WTC11 (cell line): Measurements from ENCODE around the gene FPR1. TPM values are rescaled to one million over a fixed set of nuclear protein-coding genes. Genes with fewer than 3 reads are reported as not detected.

Experiments used
- ATAC-seq: fragments of 200-7000 bp; cut with Tn5 transposase; 2 replicates; pipeline ENCODE4 v1.10.0; 2021; ENCODE audit warnings: mild to moderate bottlenecking, moderate library complexity
- CTCF ChIA-PET: fragments of 300-600 bp; sonication (Branson Sonifier 250); formaldehyde crosslinking; loops from one replicate; lab custom pipeline; 2021; ENCODE audit warnings: antibody characterized with exemption; lab: Charles Lee
- POLR2A ChIA-PET: fragments of 350-600 bp; sonication (Branson Sonifier 250); formaldehyde crosslinking; loops from one replicate; lab custom pipeline; 2021; ENCODE audit warnings: antibody characterized with exemption; lab: Charles Lee
- DNase-seq: peaks from one replicate; pipeline ENCODE4 v3.0.0; 2021; ENCODE audit warnings: low spot score
- H3K27ac Mint-ChIP-seq: 2 replicates; pipeline ENCODE4 v1.8.0; 2021; ENCODE audit warnings: mixed read lengths
- H3K27me3 Mint-ChIP-seq: 2 replicates; pipeline ENCODE4 v1.8.0; 2021; ENCODE audit warnings: low read depth, mild to moderate bottlenecking, moderate library complexity, mixed read lengths
- H3K36me3 Mint-ChIP-seq: 2 replicates; pipeline ENCODE4 v1.8.0; 2021; ENCODE audit warnings: mixed read lengths
- H3K4me1 Mint-ChIP-seq: 2 replicates; pipeline ENCODE4 v1.8.0; 2022; ENCODE audit warnings: mixed read lengths
- H3K4me3 Mint-ChIP-seq: 2 replicates; pipeline ENCODE4 v1.8.0; 2021; ENCODE audit warnings: mild to moderate bottlenecking, moderate library complexity, mixed read lengths
- H3K9me3 Mint-ChIP-seq: 2 replicates; pipeline ENCODE4 v1.8.0; 2021; ENCODE audit warnings: mixed read lengths
- ATF1 ChIP-seq: sonication (generic); formaldehyde crosslinking; IDR thresholded peaks from 2 replicates; pipeline ENCODE4 v1.8.1; 2023; ENCODE audit warnings: mild to moderate bottlenecking, moderate library complexity, missing genetic modification reagents
- CREM ChIP-seq: sonication (generic); formaldehyde crosslinking; IDR thresholded peaks from 2 replicates; pipeline ENCODE4 v1.8.1; 2022; ENCODE audit warnings: mild to moderate bottlenecking, missing genetic modification reagents, moderate library complexity
- E2F5 ChIP-seq: sonication (generic); formaldehyde crosslinking; IDR thresholded peaks from 2 replicates; pipeline ENCODE4 v1.8.1; 2022; ENCODE audit warnings: mild to moderate bottlenecking, moderate library complexity, missing genetic modification reagents
- ELF4 ChIP-seq: sonication (generic); formaldehyde crosslinking; IDR thresholded peaks from 2 replicates; pipeline ENCODE4 v1.8.1; 2022; ENCODE audit warnings: low read depth, mild to moderate bottlenecking, moderate library complexity, missing genetic modification reagents
- FOXK1 ChIP-seq: sonication (generic); formaldehyde crosslinking; IDR thresholded peaks from 2 replicates; pipeline ENCODE4 v1.8.0; 2022; ENCODE audit warnings: mild to moderate bottlenecking, moderate library complexity, missing genetic modification reagents
- IRF2 ChIP-seq: sonication (generic); formaldehyde crosslinking; IDR thresholded peaks from 2 replicates; pipeline ENCODE4 v1.8.0; 2022; ENCODE audit warnings: low read depth, missing genetic modification reagents, borderline replicate concordance
- JUN ChIP-seq: sonication (generic); formaldehyde crosslinking; IDR thresholded peaks from 2 replicates; pipeline ENCODE4 v1.8.0; 2023; ENCODE audit warnings: mild to moderate bottlenecking, missing genetic modification reagents
- MYBL2 ChIP-seq: sonication (generic); formaldehyde crosslinking; IDR thresholded peaks from 2 replicates; pipeline ENCODE4 v1.8.1; 2023; ENCODE audit warnings: mild to moderate bottlenecking, moderate library complexity, missing genetic modification reagents
- NR2C2 ChIP-seq: sonication (generic); formaldehyde crosslinking; IDR thresholded peaks from 2 replicates; pipeline ENCODE4 v1.8.0; 2022; ENCODE audit warnings: mild to moderate bottlenecking, missing genetic modification reagents
- PREB ChIP-seq: sonication (generic); formaldehyde crosslinking; IDR thresholded peaks from 2 replicates; pipeline ENCODE4 v1.8.1; 2022; ENCODE audit warnings: mild to moderate bottlenecking, missing genetic modification reagents, moderate library complexity, borderline replicate concordance
- SMAD4 ChIP-seq: sonication (generic); formaldehyde crosslinking; IDR thresholded peaks from 2 replicates; pipeline ENCODE4 v1.8.0; 2022; ENCODE audit warnings: mild to moderate bottlenecking, missing genetic modification reagents
- SOX15 ChIP-seq: fragments of 250-450 bp; sonication (Bioruptor Pico); IDR thresholded peaks from 2 replicates; pipeline ENCODE4 v1.9.0; 2021; ENCODE audit warnings: mild to moderate bottlenecking
- SP1 ChIP-seq: sonication (generic); formaldehyde crosslinking; conservative IDR thresholded peaks from 2 replicates; pipeline ENCODE4 v1.8.1; 2022; ENCODE audit warnings: missing genetic modification reagents
- USF1 ChIP-seq: sonication (generic); formaldehyde crosslinking; IDR thresholded peaks from 2 replicates; pipeline ENCODE4 v1.8.0; 2022; ENCODE audit warnings: mild to moderate bottlenecking, missing genetic modification reagents
- ZNF219 ChIP-seq: sonication (generic); formaldehyde crosslinking; IDR thresholded peaks from 2 replicates; pipeline ENCODE4 v1.8.0; 2023; ENCODE audit warnings: missing genetic modification reagents, mild to moderate bottlenecking, borderline replicate concordance
- ZNF281 ChIP-seq: sonication (generic); formaldehyde crosslinking; IDR thresholded peaks from 2 replicates; pipeline ENCODE4 v1.8.0; 2023; ENCODE audit warnings: mild to moderate bottlenecking, missing genetic modification reagents
- total RNA-seq: library from RNA; stranded (reverse); gene quantifications from 3 replicates; pipeline ENCODE4 v1.2.3, GENCODE V29; 2021
- TF ChIP-seq, protein P1 (sequence below): sonication (generic); formaldehyde crosslinking; IDR thresholded peaks from 2 replicates; pipeline ENCODE4 v1.8.1; 2023; ENCODE audit warnings: mild to moderate bottlenecking, missing genetic modification reagents, borderline replicate concordance
- TF ChIP-seq, protein P2 (sequence below): sonication (generic); formaldehyde crosslinking; IDR thresholded peaks from 2 replicates; pipeline ENCODE4 v1.8.0; 2023; ENCODE audit warnings: missing genetic modification reagents, mild to moderate bottlenecking, borderline replicate concordance

FPR1 gene
- total RNA-seq, 1 experiment from 2014 or later, result 0.72 TPM

DNA sequence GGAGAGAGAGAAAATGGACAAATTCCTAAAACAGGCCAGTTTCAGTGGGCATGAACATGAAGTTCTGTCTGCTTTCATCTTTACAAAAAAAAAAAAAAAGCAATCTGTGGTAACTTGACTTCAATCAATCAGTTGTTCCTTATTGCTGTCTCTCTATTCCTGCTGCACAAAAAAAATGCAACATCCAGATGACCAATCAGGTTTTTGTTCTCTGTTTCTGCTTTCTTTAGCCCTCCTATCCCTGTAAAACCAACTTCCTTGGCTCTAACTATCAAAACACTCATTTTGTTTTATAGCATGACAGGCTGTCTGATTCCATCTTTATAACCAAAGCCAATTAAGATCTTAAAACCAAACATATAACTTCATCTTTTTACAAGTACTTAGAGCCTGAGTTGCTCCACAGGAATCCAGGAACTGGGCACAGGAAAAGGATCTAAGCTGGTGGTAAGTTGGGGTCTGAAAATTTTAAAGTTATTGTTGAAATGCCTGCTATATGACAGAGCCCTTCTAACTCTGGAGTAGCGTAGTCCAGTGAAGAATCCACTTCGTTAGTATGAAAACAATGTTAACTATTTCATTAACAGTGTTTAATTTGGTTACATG is 43.3 kb upstream of the FPR1 start, which contains the start of gene FPR3:
FPR3 (plus strand) TSS at position 273 of the 606 bp plus-strand sequence. CDS start 28,592 bp downstream, outside the sequence.
- Mint-ChIP-seq H3K36me3 (peaks cover 3% of the 10 kb centered on the region; the same call in 1 of the 2 replicates), H3K4me3 (no peak within 1 kb of the TSS), H3K27ac (no peak within 1 kb of the TSS), H3K27me3 (peaks cover 7% of the 10 kb centered on the region), H3K9me3 (peaks cover 25% of the 10 kb centered on the region), H3K4me1 (no peaks in the 10 kb centered on the region)
- ATAC-seq (no peak), DNase-seq (no peak)
- POLR2A ChIA-PET, result no interaction called here
- CTCF ChIA-PET, result interaction anchor here (1.1 kb wide), 1 partner anchor 17 kb away, joined by 4 read pairs; no protein-coding TSS in a partner anchor
- TF ChIP-seq NR2C2 (CRISPR knock-in tag), result no peak
- no peak for TF ChIP-seq SP1 (CRISPR knock-in tag)
- no peak for TF ChIP-seq E2F5 (CRISPR knock-in tag)
- TF ChIP-seq SOX15 (CRISPR knock-in tag), result no peak
- no peak for TF ChIP-seq SMAD4 (CRISPR knock-in tag)
- no peak for TF ChIP-seq PREB
- TF ChIP-seq FOXK1 (CRISPR knock-in tag), result no peak
- TF ChIP-seq, protein P1, sequence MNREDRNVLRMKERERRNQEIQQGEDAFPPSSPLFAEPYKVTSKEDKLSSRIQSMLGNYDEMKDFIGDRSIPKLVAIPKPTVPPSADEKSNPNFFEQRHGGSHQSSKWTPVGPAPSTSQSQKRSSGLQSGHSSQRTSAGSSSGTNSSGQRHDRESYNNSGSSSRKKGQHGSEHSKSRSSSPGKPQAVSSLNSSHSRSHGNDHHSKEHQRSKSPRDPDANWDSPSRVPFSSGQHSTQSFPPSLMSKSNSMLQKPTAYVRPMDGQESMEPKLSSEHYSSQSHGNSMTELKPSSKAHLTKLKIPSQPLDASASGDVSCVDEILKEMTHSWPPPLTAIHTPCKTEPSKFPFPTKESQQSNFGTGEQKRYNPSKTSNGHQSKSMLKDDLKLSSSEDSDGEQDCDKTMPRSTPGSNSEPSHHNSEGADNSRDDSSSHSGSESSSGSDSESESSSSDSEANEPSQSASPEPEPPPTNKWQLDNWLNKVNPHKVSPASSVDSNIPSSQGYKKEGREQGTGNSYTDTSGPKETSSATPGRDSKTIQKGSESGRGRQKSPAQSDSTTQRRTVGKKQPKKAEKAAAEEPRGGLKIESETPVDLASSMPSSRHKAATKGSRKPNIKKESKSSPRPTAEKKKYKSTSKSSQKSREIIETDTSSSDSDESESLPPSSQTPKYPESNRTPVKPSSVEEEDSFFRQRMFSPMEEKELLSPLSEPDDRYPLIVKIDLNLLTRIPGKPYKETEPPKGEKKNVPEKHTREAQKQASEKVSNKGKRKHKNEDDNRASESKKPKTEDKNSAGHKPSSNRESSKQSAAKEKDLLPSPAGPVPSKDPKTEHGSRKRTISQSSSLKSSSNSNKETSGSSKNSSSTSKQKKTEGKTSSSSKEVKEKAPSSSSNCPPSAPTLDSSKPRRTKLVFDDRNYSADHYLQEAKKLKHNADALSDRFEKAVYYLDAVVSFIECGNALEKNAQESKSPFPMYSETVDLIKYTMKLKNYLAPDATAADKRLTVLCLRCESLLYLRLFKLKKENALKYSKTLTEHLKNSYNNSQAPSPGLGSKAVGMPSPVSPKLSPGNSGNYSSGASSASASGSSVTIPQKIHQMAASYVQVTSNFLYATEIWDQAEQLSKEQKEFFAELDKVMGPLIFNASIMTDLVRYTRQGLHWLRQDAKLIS (CRISPR knock-in tag), result no peak
- TF ChIP-seq JUN, result no peak
- no peak for TF ChIP-seq MYBL2 (CRISPR knock-in tag)
- no peak for TF ChIP-seq USF1 (CRISPR knock-in tag)
- no peak for TF ChIP-seq IRF2 (CRISPR knock-in tag)
- no peak for TF ChIP-seq ELF4 (CRISPR knock-in tag)
- TF ChIP-seq ZNF281 (CRISPR knock-in tag), result no peak
- no peak for TF ChIP-seq ATF1 (CRISPR knock-in tag)
- TF ChIP-seq CREM (CRISPR knock-in tag), result no peak
- no peak for TF ChIP-seq ZNF219 (CRISPR knock-in tag)
- TF ChIP-seq, protein P2, sequence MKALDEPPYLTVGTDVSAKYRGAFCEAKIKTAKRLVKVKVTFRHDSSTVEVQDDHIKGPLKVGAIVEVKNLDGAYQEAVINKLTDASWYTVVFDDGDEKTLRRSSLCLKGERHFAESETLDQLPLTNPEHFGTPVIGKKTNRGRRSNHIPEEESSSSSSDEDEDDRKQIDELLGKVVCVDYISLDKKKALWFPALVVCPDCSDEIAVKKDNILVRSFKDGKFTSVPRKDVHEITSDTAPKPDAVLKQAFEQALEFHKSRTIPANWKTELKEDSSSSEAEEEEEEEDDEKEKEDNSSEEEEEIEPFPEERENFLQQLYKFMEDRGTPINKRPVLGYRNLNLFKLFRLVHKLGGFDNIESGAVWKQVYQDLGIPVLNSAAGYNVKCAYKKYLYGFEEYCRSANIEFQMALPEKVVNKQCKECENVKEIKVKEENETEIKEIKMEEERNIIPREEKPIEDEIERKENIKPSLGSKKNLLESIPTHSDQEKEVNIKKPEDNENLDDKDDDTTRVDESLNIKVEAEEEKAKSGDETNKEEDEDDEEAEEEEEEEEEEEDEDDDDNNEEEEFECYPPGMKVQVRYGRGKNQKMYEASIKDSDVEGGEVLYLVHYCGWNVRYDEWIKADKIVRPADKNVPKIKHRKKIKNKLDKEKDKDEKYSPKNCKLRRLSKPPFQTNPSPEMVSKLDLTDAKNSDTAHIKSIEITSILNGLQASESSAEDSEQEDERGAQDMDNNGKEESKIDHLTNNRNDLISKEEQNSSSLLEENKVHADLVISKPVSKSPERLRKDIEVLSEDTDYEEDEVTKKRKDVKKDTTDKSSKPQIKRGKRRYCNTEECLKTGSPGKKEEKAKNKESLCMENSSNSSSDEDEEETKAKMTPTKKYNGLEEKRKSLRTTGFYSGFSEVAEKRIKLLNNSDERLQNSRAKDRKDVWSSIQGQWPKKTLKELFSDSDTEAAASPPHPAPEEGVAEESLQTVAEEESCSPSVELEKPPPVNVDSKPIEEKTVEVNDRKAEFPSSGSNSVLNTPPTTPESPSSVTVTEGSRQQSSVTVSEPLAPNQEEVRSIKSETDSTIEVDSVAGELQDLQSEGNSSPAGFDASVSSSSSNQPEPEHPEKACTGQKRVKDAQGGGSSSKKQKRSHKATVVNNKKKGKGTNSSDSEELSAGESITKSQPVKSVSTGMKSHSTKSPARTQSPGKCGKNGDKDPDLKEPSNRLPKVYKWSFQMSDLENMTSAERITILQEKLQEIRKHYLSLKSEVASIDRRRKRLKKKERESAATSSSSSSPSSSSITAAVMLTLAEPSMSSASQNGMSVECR (CRISPR knock-in tag), result no peak
